ENCODE measurements around the gene FRG2C. TPM values are rescaled to one million over a fixed set of nuclear protein-coding genes. Genes with fewer than 3 reads are reported as not detected.
"Not testable (repeated sequence)": the region's sequence is repeated elsewhere in the genome, so short reads cannot be mapped to it uniquely, and the experiment has no call there.

Gene FRG2C
- total RNA-seq, 2 donors from 2014 or later: not detected

DNA sequence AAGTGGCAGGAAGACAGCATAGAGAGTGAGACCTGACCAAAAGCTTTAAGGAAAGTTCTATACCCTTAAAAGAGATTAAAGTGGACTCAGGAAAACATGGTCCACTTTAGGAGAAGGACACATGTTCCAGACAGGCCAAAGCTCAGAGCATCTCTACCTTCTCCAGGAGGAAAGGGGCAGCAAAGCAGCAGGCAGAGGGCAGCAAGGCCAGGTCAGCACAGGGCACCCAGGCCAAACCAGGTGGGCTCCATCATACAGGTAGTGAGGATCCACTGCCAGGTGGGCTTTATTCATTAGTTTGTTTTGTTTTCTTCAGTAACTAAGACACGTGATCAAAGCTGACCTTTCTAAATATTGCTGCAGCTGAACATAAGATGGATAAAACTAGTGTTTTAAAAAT lies 19.8 kb downstream of the FRG2C start:
- not testable (repeated sequence) for H3K27ac Mint-ChIP-seq; DNase-seq; H3K27me3 Mint-ChIP-seq (ENCODE audit: low read depth); H3K36me3 Mint-ChIP-seq (ENCODE audit: insufficient read depth in 2 of 2); H3K9me3 Mint-ChIP-seq; ATAC-seq (replicated peaks in 1 of 2); H3K4me3 Mint-ChIP-seq; H3K4me1 Mint-ChIP-seq (ENCODE audit: low read depth)

DNA sequence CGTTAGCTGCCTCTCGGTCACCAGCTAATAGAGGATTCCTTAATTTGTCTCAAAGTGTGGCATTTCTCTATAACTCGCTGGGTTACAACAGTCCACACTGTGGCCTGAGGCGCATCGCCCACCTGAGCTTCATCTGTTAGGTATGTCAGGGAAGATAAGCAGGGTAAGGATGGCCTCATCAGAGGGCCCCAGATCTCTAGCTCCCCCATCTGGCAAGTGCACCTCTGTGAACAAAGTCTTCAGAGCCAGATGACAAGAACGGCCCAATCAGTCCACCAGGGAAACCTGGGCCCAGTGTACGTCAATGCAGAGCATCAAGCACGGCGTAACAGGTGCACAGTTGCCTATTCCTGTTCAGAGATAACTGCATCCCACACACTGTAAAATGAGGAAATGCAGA lies 23.2 kb downstream of the FRG2C start:
- H3K36me3 Mint-ChIP-seq (ENCODE audit: insufficient read depth in 2 of 2): peaks cover 5% of the 10 kb centered on the region in 2 donors
- no peaks in the 10 kb centered on the region for H3K27me3 Mint-ChIP-seq (ENCODE audit: low read depth)
- no peak overlapping the region for H3K27ac Mint-ChIP-seq
- no peak overlapping the region for H3K4me3 Mint-ChIP-seq
- DNase-seq (no peak), ATAC-seq (replicated peaks in 1 of 2) (no peak)
- peaks cover 10 to 12% of the 10 kb centered on the region in 2 donors for H3K9me3 Mint-ChIP-seq
- no peaks in the 10 kb centered on the region for H3K4me1 Mint-ChIP-seq (ENCODE audit: low read depth)

DNA sequence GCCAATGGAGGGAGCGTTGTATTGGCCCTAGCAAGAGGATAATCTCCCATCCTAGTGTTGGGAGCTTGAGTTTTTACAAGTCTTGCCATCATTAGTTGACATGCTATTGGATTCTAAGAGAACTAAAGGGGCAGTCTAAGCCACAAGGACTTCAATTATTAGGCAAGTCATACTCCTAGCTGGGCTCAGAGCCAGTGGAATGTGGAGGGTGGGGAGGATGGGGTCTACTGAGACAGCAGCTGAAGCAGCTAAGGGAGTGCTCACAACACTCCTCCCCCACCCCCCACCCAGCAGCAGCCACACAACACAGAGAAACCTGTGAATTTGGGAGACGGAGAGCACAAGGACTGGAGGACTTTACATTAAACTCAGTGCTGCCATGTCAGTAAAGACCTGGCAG lies 27.9 kb downstream of the FRG2C start:
- Mint-ChIP-seq H3K27ac (no peak overlapping the region), H3K27me3 (ENCODE audit: low read depth) (no peaks in the 10 kb centered on the region), H3K4me1 (ENCODE audit: low read depth) (no peaks in the 10 kb centered on the region), H3K4me3 (no peak overlapping the region), H3K9me3 (peaks cover 8 to 15% of the 10 kb centered on the region in 2 donors), H3K36me3 (ENCODE audit: insufficient read depth in 2 of 2) (peaks cover 5 to 9% of the 10 kb centered on the region in 2 donors)
- no peak for ATAC-seq (replicated peaks in 1 of 2)
- no peak for DNase-seq

Other genes starting within 250 kb of the FRG2C start
- 10 to 100 TPM; 19.2 to 24.3 TPM for gene ZNF717, start 121.2 kb downstream of the FRG2C start, total RNA-seq

Measured in activated T-cell treated with anti-CD3 and anti-CD28 coated beads, Interleukin-2, amount 50 U/mL, for 72 hours (primary cell).